Mucosa of stomach (tissue), 1 donor: ENCODE data around the gene FREM2.

Experiments used
- H3K27me3 ChIP-seq: one replicate; pipeline ENCODE4 v1.7.0; 2013; ENCODE audit warnings: mild to moderate bottlenecking, low read length; ENCODE audit not compliant: control insufficient read depth, insufficient read depth
- H3K36me3 ChIP-seq: one replicate; pipeline ENCODE4 v1.7.0; 2013; ENCODE audit warnings: low read length; ENCODE audit not compliant: control insufficient read depth, insufficient read depth
- H3K4me1 ChIP-seq: one replicate; pipeline ENCODE4 v1.7.0; 2013; ENCODE audit warnings: mild to moderate bottlenecking, low read length; ENCODE audit not compliant: control insufficient read depth, insufficient read depth
- H3K4me3 ChIP-seq: one replicate; pipeline ENCODE4 v1.7.0; 2013; ENCODE audit warnings: low read length
- H3K9ac ChIP-seq: one replicate; pipeline ENCODE4 v1.7.0; 2013; ENCODE audit warnings: mild to moderate bottlenecking, low read length, moderate library complexity
- H3K9me3 ChIP-seq: one replicate; pipeline ENCODE4 v1.7.0; 2013; ENCODE audit warnings: mild to moderate bottlenecking, low read length, moderate library complexity; ENCODE audit not compliant: control insufficient read depth
- donor health status: Pancreatic carcinoma.

FREM2 gene

GRCh38 chr13:38819053-38819452 is 132.2 kb downstream of the FREM2 start:
- H3K36me3 ChIP-seq, result no peaks in the 10 kb centered on the region
- H3K27me3 ChIP-seq, result no peaks in the 10 kb centered on the region
- no peak overlapping the region for H3K9ac ChIP-seq
- H3K4me1 ChIP-seq, result peaks cover 6% of the 10 kb centered on the region
- H3K9me3 ChIP-seq, result no peaks in the 10 kb centered on the region
- no peak overlapping the region for H3K4me3 ChIP-seq

- Histone ChIP-seq H3K9ac (no peak overlapping the region), H3K27me3 (no peaks in the 10 kb centered on the region), H3K36me3 (no peaks in the 10 kb centered on the region), H3K4me3 (no peak overlapping the region), H3K9me3 (no peaks in the 10 kb centered on the region), H3K4me1 (peaks cover 3% of the 10 kb centered on the region)
Measured at GRCh38 chr13:38819596-38819995, 132.7 kb downstream of the FREM2 start.

- Histone ChIP-seq H3K27me3 (no peaks in the 10 kb centered on the region), H3K36me3 (no peaks in the 10 kb centered on the region), H3K9me3 (no peaks in the 10 kb centered on the region), H3K4me3 (no peak overlapping the region), H3K4me1 (no peaks in the 10 kb centered on the region), H3K9ac (no peak overlapping the region)
Measured at GRCh38 chr13:38821770-38822551, 135.1 kb downstream of the FREM2 start.

- no peaks in the 10 kb centered on the region for H3K9me3 ChIP-seq
- H3K4me3 ChIP-seq, result no peak overlapping the region
- H3K27me3 ChIP-seq, result no peaks in the 10 kb centered on the region
- H3K36me3 ChIP-seq, result no peaks in the 10 kb centered on the region
- H3K9ac ChIP-seq, result no peak overlapping the region
- H3K4me1 ChIP-seq, result no peaks in the 10 kb centered on the region
Measured at GRCh38 chr13:38824342-38824741, 137.5 kb downstream of the FREM2 start.

GRCh38 chr13:38826182-38826813 is 139.4 kb downstream of the FREM2 start:
- H3K9ac ChIP-seq, result no peak overlapping the region
- H3K9me3 ChIP-seq, result no peaks in the 10 kb centered on the region
- no peak overlapping the region for H3K4me3 ChIP-seq
- no peaks in the 10 kb centered on the region for H3K4me1 ChIP-seq
- H3K36me3 ChIP-seq, result no peaks in the 10 kb centered on the region
- no peaks in the 10 kb centered on the region for H3K27me3 ChIP-seq

- no peaks in the 10 kb centered on the region for H3K27me3 ChIP-seq
- no peak overlapping the region for H3K9ac ChIP-seq
- H3K36me3 ChIP-seq, result no peaks in the 10 kb centered on the region
- H3K4me3 ChIP-seq, result no peak overlapping the region
- H3K4me1 ChIP-seq, result no peaks in the 10 kb centered on the region
- no peaks in the 10 kb centered on the region for H3K9me3 ChIP-seq
Measured at GRCh38 chr13:38830442-38831045, 143.7 kb downstream of the FREM2 start.

- no peak overlapping the region for H3K4me3 ChIP-seq
- no peaks in the 10 kb centered on the region for H3K36me3 ChIP-seq
Measured at GRCh38 chr13:38844581-38844980, 157.7 kb downstream of the FREM2 start.

GRCh38 chr13:38848360-38848759 is 161.5 kb downstream of the FREM2 start:
- Histone ChIP-seq H3K27me3 (no peaks in the 10 kb centered on the region), H3K9me3 (no peaks in the 10 kb centered on the region), H3K4me1 (no peaks in the 10 kb centered on the region), H3K4me3 (no peak overlapping the region), H3K9ac (no peak overlapping the region), H3K36me3 (no peaks in the 10 kb centered on the region)

More at GRCh38 chr13:38844581-38844980, 157.7 kb downstream of the FREM2 start:
- Histone ChIP-seq H3K9me3 (no peaks in the 10 kb centered on the region), H3K27me3 (no peaks in the 10 kb centered on the region), H3K4me1 (no peaks in the 10 kb centered on the region), H3K9ac (no peak overlapping the region)

- Histone ChIP-seq H3K4me1 (no peaks in the 10 kb centered on the region), H3K36me3 (no peaks in the 10 kb centered on the region), H3K4me3 (no peak overlapping the region), H3K27me3 (no peaks in the 10 kb centered on the region), H3K9me3 (no peaks in the 10 kb centered on the region), H3K9ac (no peak overlapping the region)
Measured at GRCh38 chr13:38849315-38849714, 162.4 kb downstream of the FREM2 start.

- Histone ChIP-seq H3K9me3 (no peaks in the 10 kb centered on the region), H3K4me3 (no peak overlapping the region), H3K9ac (no peak overlapping the region), H3K27me3 (no peaks in the 10 kb centered on the region), H3K36me3 (no peaks in the 10 kb centered on the region), H3K4me1 (no peaks in the 10 kb centered on the region)
Measured at GRCh38 chr13:38850868-38851626, 164.2 kb downstream of the FREM2 start.

GRCh38 chr13:38854226-38854625 is 167.3 kb downstream of the FREM2 start:
- Histone ChIP-seq H3K4me1 (no peaks in the 10 kb centered on the region), H3K36me3 (no peaks in the 10 kb centered on the region), H3K4me3 (no peak overlapping the region), H3K9ac (no peak overlapping the region), H3K9me3 (no peaks in the 10 kb centered on the region), H3K27me3 (peaks cover 11% of the 10 kb centered on the region)

- H3K9ac ChIP-seq, result no peak overlapping the region
- H3K36me3 ChIP-seq, result no peaks in the 10 kb centered on the region
- no peaks in the 10 kb centered on the region for H3K9me3 ChIP-seq
- H3K4me1 ChIP-seq, result no peaks in the 10 kb centered on the region
- H3K27me3 ChIP-seq, result peaks cover 16% of the 10 kb centered on the region
- no peak overlapping the region for H3K4me3 ChIP-seq
Measured at GRCh38 chr13:38856065-38856464, 169.2 kb downstream of the FREM2 start.
